ENCODE results near the gene ADPRS. TPM values are rescaled to one million over a fixed set of nuclear protein-coding genes. Genes with fewer than 3 reads are reported as not detected.
A peak's percentile ranks its signal among the peaks of the same experiment; 100 is the strongest.

The ADPRS gene
- total RNA-seq, 1 donor from 2014 or later = 16.8 TPM

- TF ChIP-seq CTCF (IDR thresholded peaks at IDR 0.05; ENCODE audit: partially characterized antibody, unreplicated experiment) = no peak
- Mint-ChIP-seq H3K36me3 (ENCODE audit: unreplicated experiment) (no peaks in the 10 kb centered on the region), H3K4me3 (ENCODE audit: unreplicated experiment) (peak overlapping the region; percentile 35), H3K9me3 (ENCODE audit: unreplicated experiment) (peaks cover 3% of the 10 kb centered on the region), H3K4me1 (ENCODE audit: low read depth, unreplicated experiment) (peaks cover 5% of the 10 kb centered on the region), H3K27me3 (ENCODE audit: unreplicated experiment) (peaks cover 11% of the 10 kb centered on the region), H3K27ac (ENCODE audit: unreplicated experiment) (no peak overlapping the region)
- no peak for DNase-seq
Observed at GRCh38 chr1:36084497-36085115, 4.1 kb upstream of the ADPRS start.

- Mint-ChIP-seq H3K4me3 (ENCODE audit: unreplicated experiment) (no peak overlapping the region), H3K9me3 (ENCODE audit: unreplicated experiment) (peaks cover 4% of the 10 kb centered on the region), H3K27me3 (ENCODE audit: unreplicated experiment) (peaks cover 13% of the 10 kb centered on the region), H3K27ac (ENCODE audit: unreplicated experiment) (no peak overlapping the region), H3K4me1 (ENCODE audit: low read depth, unreplicated experiment) (peaks cover 8% of the 10 kb centered on the region), H3K36me3 (ENCODE audit: unreplicated experiment) (no peaks in the 10 kb centered on the region)
- TF ChIP-seq CTCF (IDR thresholded peaks at IDR 0.05; ENCODE audit: partially characterized antibody, unreplicated experiment) = no peak
- DNase-seq = no peak
Observed at GRCh38 chr1:36085126-36085525, 3.6 kb upstream of the ADPRS start.

GRCh38 chr1:36085686-36086526, 2.8 kb upstream of the ADPRS start:
- no peaks in the 10 kb centered on the region for H3K36me3 Mint-ChIP-seq (ENCODE audit: unreplicated experiment)
- H3K4me3 Mint-ChIP-seq (ENCODE audit: unreplicated experiment) = no peak overlapping the region
- peaks cover 4% of the 10 kb centered on the region for H3K9me3 Mint-ChIP-seq (ENCODE audit: unreplicated experiment)
- peaks cover 13% of the 10 kb centered on the region for H3K27me3 Mint-ChIP-seq (ENCODE audit: unreplicated experiment)
- DNase-seq = no peak
- TF ChIP-seq CTCF (IDR thresholded peaks at IDR 0.05; ENCODE audit: partially characterized antibody, unreplicated experiment) = no peak
- H3K27ac Mint-ChIP-seq (ENCODE audit: unreplicated experiment) = no peak overlapping the region
- H3K4me1 Mint-ChIP-seq (ENCODE audit: low read depth, unreplicated experiment) = peaks cover 8% of the 10 kb centered on the region

GRCh38 chr1:36086529-36087232, 2.0 kb upstream of the ADPRS start:
- Mint-ChIP-seq H3K27ac (ENCODE audit: unreplicated experiment) (no peak overlapping the region), H3K4me3 (ENCODE audit: unreplicated experiment) (no peak overlapping the region), H3K4me1 (ENCODE audit: low read depth, unreplicated experiment) (peaks cover 8% of the 10 kb centered on the region), H3K9me3 (ENCODE audit: unreplicated experiment) (peaks cover 4% of the 10 kb centered on the region), H3K36me3 (ENCODE audit: unreplicated experiment) (no peaks in the 10 kb centered on the region), H3K27me3 (ENCODE audit: unreplicated experiment) (peaks cover 13% of the 10 kb centered on the region)
- no peak for TF ChIP-seq CTCF (IDR thresholded peaks at IDR 0.05; ENCODE audit: partially characterized antibody, unreplicated experiment)
- DNase-seq = no peak

All from glutamatergic neuron (in vitro differentiated cells).